KMS-11 (cell line): Measurements from ENCODE around the gene THAP3.
"Not testable (repeated sequence)": the region's sequence is repeated elsewhere in the genome, so short reads cannot be mapped to it uniquely, and the experiment has no call there.

ENCODE experiments used
- H2AFZ ChIP-seq: fragments of 200-600 bp; sonication (generic); 2 replicates; pipeline ENCODE4 v1.6.1; 2016; ENCODE audit warnings: antibody characterized with exemption, mixed run types, low read depth
- H3K27ac ChIP-seq: fragments of 200-600 bp; sonication (generic); 2 replicates; pipeline ENCODE4 v1.6.1; 2016; ENCODE audit warnings: mild to moderate bottlenecking, mixed run types
- H3K27me3 ChIP-seq: fragments of 200-600 bp; sonication (generic); 2 replicates; pipeline ENCODE4 v1.6.1; 2017; ENCODE audit warnings: mild to moderate bottlenecking, low read depth, mixed run types, moderate library complexity; ENCODE audit not compliant: insufficient read depth
- H3K36me3 ChIP-seq: fragments of 200-600 bp; sonication (generic); 2 replicates; pipeline ENCODE4 v1.6.1; 2017; ENCODE audit warnings: mild to moderate bottlenecking, mixed run types; ENCODE audit not compliant: insufficient read depth
- H3K4me1 ChIP-seq: fragments of 200-600 bp; sonication (generic); 2 replicates; pipeline ENCODE4 v1.6.1; 2016; ENCODE audit warnings: mild to moderate bottlenecking, low read depth, mixed run types; ENCODE audit not compliant: poor library complexity, severe bottlenecking
- H3K4me2 ChIP-seq: fragments of 200-600 bp; sonication (generic); 2 replicates; pipeline ENCODE4 v1.7.0; 2016; ENCODE audit warnings: mild to moderate bottlenecking, mixed run types
- H3K4me3 ChIP-seq: fragments of 200-600 bp; sonication (generic); IDR thresholded peaks from 2 replicates; pipeline ENCODE4 v1.6.1; 2017; ENCODE audit warnings: low read depth, low read length, mixed read lengths; ENCODE audit not compliant: insufficient read depth
- H3K79me2 ChIP-seq: fragments of 200-600 bp; sonication (generic); 2 replicates; pipeline ENCODE4 v1.6.1; 2016; ENCODE audit warnings: low read depth, mixed run types; ENCODE audit not compliant: insufficient read depth
- H3K9ac ChIP-seq: fragments of 200-600 bp; sonication (generic); 2 replicates; pipeline ENCODE4 v1.6.1; 2016; ENCODE audit warnings: mild to moderate bottlenecking, mixed run types
- H4K20me1 ChIP-seq: fragments of 200-600 bp; sonication (generic); 2 replicates; pipeline ENCODE4 v1.6.1; 2016; ENCODE audit warnings: mild to moderate bottlenecking, mixed run types; ENCODE audit not compliant: insufficient read depth
- TF ChIP-seq, protein P1 (sequence below): fragments of 200-600 bp; sonication (generic); conservative IDR thresholded peaks from 2 replicates; pipeline ENCODE4 v1.6.1; 2017; ENCODE audit warnings: low read depth, mild to moderate bottlenecking, antibody characterized with exemption, low read length, moderate library complexity, mixed read lengths

Gene THAP3

DNA sequence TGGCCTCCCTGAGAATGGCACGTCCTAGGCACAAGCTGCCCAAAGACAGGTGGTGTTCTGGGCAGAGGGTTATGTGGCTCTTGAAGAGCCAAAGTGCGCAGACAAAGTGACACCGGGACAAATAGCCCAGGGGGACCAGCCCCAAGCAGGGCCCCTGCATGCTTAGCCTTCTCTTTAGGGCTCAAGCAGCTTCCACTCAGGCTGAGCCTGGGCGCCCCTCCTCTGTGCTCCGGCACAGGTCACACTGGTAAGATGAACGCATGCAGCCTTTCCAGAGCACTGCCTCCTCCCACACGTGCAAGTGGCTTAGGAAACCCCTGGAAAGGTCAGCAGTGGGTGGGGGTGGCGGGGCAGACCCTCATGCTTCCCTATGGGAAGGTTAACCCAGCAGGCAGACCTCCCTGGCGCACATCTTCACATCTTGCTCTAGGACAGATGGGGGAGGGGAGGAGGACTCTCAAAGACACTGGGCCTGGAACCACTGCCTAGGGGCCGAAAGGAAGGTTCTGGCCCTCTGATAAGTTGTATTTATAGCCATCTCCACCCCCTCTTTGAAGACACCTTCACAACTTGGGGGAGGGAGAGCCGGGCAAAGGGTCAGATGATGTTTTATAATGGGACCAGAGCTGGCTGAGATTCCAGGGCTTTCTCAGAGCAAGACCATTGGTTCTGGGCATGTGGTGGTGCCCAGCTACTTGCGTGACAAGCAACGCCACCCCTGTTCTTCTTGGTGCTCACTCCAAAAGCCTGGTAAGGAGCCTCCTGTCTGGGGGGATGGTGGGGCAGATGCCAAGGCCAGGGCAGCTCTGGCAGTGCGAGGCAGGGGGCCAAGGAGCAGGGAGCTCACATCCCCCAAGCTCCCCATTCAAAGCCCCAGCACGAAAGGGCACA is 27.5 kb upstream of the THAP3 start:
- H3K27me3 ChIP-seq: no peaks in the 10 kb centered on the region
- peaks cover 28% of the 10 kb centered on the region; the same call in 1 of the 2 replicates for H4K20me1 ChIP-seq
- H3K79me2 ChIP-seq: peaks cover 61% of the 10 kb centered on the region
- TF ChIP-seq, protein P1, sequence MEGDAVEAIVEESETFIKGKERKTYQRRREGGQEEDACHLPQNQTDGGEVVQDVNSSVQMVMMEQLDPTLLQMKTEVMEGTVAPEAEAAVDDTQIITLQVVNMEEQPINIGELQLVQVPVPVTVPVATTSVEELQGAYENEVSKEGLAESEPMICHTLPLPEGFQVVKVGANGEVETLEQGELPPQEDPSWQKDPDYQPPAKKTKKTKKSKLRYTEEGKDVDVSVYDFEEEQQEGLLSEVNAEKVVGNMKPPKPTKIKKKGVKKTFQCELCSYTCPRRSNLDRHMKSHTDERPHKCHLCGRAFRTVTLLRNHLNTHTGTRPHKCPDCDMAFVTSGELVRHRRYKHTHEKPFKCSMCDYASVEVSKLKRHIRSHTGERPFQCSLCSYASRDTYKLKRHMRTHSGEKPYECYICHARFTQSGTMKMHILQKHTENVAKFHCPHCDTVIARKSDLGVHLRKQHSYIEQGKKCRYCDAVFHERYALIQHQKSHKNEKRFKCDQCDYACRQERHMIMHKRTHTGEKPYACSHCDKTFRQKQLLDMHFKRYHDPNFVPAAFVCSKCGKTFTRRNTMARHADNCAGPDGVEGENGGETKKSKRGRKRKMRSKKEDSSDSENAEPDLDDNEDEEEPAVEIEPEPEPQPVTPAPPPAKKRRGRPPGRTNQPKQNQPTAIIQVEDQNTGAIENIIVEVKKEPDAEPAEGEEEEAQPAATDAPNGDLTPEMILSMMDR: no peak
- no peak overlapping the region for H3K4me3 ChIP-seq
- H3K4me2 ChIP-seq: no peak overlapping the region
- peaks cover 21% of the 10 kb centered on the region for H3K4me1 ChIP-seq
- H3K27ac ChIP-seq: no peak overlapping the region
- no peak overlapping the region for H3K9ac ChIP-seq
- peaks cover 11% of the 10 kb centered on the region; the same call in 1 of the 2 replicates for H3K36me3 ChIP-seq
- no peak overlapping the region for H2AFZ ChIP-seq

DNA sequence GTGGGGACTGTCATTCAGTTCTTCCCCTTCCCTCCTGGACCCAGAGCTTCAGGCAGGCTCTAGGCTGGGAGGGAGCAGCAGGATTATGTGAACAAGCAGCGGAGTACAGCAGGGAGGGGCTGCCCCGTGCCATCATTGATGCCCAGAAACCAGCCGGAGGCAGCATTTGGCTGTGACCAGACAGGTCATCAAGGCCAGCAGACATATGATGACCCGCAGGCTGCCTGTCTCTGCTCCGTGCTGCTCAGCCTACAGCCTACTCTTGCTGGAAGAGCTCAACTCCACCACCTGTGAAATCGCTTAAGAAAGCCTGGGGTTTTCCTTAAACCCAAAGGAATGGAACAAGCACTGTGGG is 26.9 kb upstream of the THAP3 start:
- Histone ChIP-seq H3K4me3 (no peak overlapping the region), H3K36me3 (peaks cover 11% of the 10 kb centered on the region; the same call in 1 of the 2 replicates), H3K79me2 (peaks cover 64% of the 10 kb centered on the region), H3K27me3 (no peaks in the 10 kb centered on the region), H3K9ac (no peak overlapping the region), H3K4me2 (no peak overlapping the region), H2AFZ (no peak overlapping the region), H4K20me1 (peaks cover 28% of the 10 kb centered on the region; the same call in 1 of the 2 replicates), H3K27ac (no peak overlapping the region), H3K4me1 (peaks cover 21% of the 10 kb centered on the region)
- TF ChIP-seq, protein P1: no peak

DNA sequence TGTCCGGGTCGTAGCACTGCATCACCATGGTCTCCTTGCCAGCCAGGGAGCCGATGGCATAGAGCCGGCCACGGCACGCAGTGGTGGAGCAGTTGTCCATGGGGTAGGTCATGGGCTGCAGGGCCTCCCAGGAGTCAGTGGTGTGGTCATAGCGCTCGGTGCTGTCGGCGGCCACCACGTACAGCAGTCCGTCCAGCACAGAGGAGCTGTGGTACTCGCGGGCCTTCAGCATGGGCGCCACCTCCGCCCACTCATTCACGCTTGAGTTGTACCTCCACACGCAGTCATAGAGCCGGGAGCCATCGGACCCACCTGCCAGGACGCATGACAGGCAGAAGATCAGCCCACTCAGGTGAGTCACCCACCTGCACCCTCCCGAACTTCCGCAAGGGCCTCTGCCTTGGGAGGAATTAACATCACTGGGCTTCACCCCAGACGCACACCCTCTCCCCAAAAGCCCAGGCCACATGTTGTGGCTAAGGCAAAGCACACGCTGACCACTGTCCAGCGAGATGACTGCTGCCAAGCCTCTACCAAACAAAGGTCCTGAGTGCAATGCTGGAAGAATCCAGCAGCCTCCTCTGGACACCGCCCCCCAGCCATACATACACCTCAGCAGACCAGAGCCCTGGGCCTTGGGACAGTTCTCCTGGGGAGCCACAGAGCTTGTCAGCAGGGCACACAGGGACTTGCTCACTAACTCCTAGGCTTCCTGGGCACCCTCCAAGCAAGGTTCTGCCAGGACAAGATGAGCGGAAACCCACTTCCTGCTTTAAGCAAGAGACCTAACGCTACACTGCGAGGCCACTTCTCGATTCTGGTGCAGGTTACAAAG is 25.3 kb upstream of the THAP3 start:
- peaks cover 29% of the 10 kb centered on the region for H3K4me1 ChIP-seq
- peaks cover 11% of the 10 kb centered on the region; the same call in 1 of the 2 replicates for H3K36me3 ChIP-seq
- H3K27ac ChIP-seq: no peak overlapping the region
- peaks cover 64% of the 10 kb centered on the region for H3K79me2 ChIP-seq
- no peak overlapping the region for H3K4me3 ChIP-seq
- H3K9ac ChIP-seq: no peak overlapping the region
- no peak overlapping the region for H2AFZ ChIP-seq
- TF ChIP-seq, protein P1: no peak
- H3K4me2 ChIP-seq: peak overlapping the region; percentile 100; the same call in 1 of the 2 replicates
- peaks cover 28% of the 10 kb centered on the region; the same call in 1 of the 2 replicates for H4K20me1 ChIP-seq
- no peaks in the 10 kb centered on the region for H3K27me3 ChIP-seq

DNA sequence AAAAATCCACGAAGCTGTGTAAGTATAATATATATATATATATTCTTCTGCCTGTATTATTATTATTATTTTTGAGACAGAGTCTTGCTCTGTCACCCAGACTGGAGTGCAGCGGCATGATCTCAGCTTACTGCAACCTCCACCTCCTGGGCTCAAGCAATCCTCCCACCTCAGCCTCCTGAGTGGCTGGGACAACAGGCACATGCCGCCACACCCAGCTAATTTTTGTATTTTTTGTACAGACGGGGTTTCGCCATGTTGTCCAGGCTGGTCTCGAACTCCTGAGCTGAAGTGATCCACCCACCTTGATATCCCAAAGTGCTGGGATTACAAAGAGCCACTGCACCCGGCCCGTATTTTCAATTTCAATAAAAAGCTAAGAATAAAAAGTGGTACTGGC is 24.7 kb upstream of the THAP3 start:
- not testable (repeated sequence) for H2AFZ ChIP-seq, H3K27me3 ChIP-seq, H3K36me3 ChIP-seq
- Histone ChIP-seq H3K4me1 (peaks cover 30% of the 10 kb centered on the region), H3K4me3 (peak overlapping the region; percentile 83), H3K79me2 (peaks cover 64% of the 10 kb centered on the region), H3K4me2 (peak overlapping the region; percentile 100), H3K27ac (peak overlapping the region; percentile 92; the same call in 1 of the 2 replicates), H4K20me1 (peaks cover 28% of the 10 kb centered on the region; the same call in 1 of the 2 replicates), H3K9ac (peak overlapping the region; percentile 88; the same call in 1 of the 2 replicates)
